K562 (cell line): ENCODE results near the gene SPHK2. TPM values are rescaled to one million over a fixed set of nuclear protein-coding genes. Genes with fewer than 3 reads are reported as not detected.
A peak's percentile ranks its signal among the peaks of the same experiment; 100 is the strongest.

ENCODE experiments used
- BCOR ChIP-seq: fragments of 450-650 bp; IDR thresholded peaks from 2 replicates; pipeline ENCODE4 v1.6.1; 2016
- BDP1 ChIP-seq: IDR thresholded peaks from 3 replicates; pipeline ENCODE4 v1.6.1; 2011; ENCODE audit not compliant: insufficient read length, insufficient read depth
- ETS2 ChIP-seq: IDR thresholded peaks from 2 replicates; pipeline ENCODE4 v1.6.1; 2016; ENCODE audit warnings: borderline replicate concordance, missing genetic modification characterization, mild to moderate bottlenecking, moderate library complexity, missing compliant biosample characterization; ENCODE audit not compliant: poor library complexity, severe bottlenecking
- NCOA4 ChIP-seq: fragments of 450-650 bp; IDR thresholded peaks from 2 replicates; pipeline ENCODE4 v1.6.1; 2018; ENCODE audit warnings: mild to moderate bottlenecking; ENCODE audit not compliant: partially characterized antibody
- NFIC ChIP-seq: fragments of 450-650 bp; IDR thresholded peaks from 2 replicates; pipeline ENCODE4 v1.6.1; 2017; ENCODE audit warnings: mild to moderate bottlenecking, inconsistent platforms
- RBM14 ChIP-seq: fragments of 200-400 bp; formaldehyde crosslinking; IDR thresholded peaks from 2 replicates; pipeline ENCODE4 v1.6.1; 2018; ENCODE audit warnings: low read depth, mild to moderate bottlenecking, low read length, moderate library complexity, borderline replicate concordance; ENCODE audit not compliant: insufficient read depth
- XRCC4 ChIP-seq: IDR thresholded peaks from one replicate; pipeline ENCODE4 v1.6.1; 2011; ENCODE audit not compliant: insufficient read depth, insufficient read length; ENCODE audit errors: extremely low read depth
- ZC3H4 ChIP-seq: sonication (generic); formaldehyde crosslinking; IDR thresholded peaks from 2 replicates; pipeline ENCODE4 v1.9.0; 2021; ENCODE audit warnings: missing genetic modification reagents, borderline replicate concordance
- ZNF347 ChIP-seq: fragments of 450-650 bp; formaldehyde crosslinking; IDR thresholded peaks from 2 replicates; pipeline ENCODE4 v1.4.0; 2020; ENCODE audit warnings: low read depth, mild to moderate bottlenecking, moderate library complexity
- ZNF57 ChIP-seq: fragments of 450-650 bp; formaldehyde crosslinking; IDR thresholded peaks from 2 replicates; pipeline ENCODE4 v1.4.0; 2020; ENCODE audit warnings: mild to moderate bottlenecking, moderate library complexity
- ZZZ3 ChIP-seq: fragments of 450-650 bp; IDR thresholded peaks from 2 replicates; pipeline ENCODE4 v1.6.1; 2016; ENCODE audit warnings: antibody characterized with exemption, mild to moderate bottlenecking, moderate library complexity
- polyA plus RNA-seq, 8 experiments: library from polyadenylated mRNA; depleted of rRNA in 4 of 8; stranded (reverse) in 5 of 8; unstranded in 3 of 8; fragments of >200 nt; fragmentation: Nextera tagmentation in 2 of 8; fragmentation: Illumina TruSeq in 1 of 8; extraction: Ambion mirVana in 2 of 8; extraction: Trizol in 1 of 8; gene quantifications; 2 replicates each; pipeline versions ENCODE4 v1.2.1 to v1.2.3, GENCODE V29; 2011 to 2014; ENCODE audit warnings: inconsistent platforms in 1 of 8, missing spikeins in 1 of 8
- total RNA-seq, 7 experiments: library from RNA; depleted of rRNA in 6 of 7; stranded (reverse); fragments of >200 nt in 6 of 7; fragmentation: Illumina TruSeq in 2 of 7; extraction: Trizol in 2 of 7; gene quantifications; 2 replicates each; pipeline versions ENCODE4 v1.2.1 to v1.2.3, GENCODE V29; 2011 to 2021; ENCODE audit warnings: low replicate concordance in 1 of 7
- TF ChIP-seq, protein P1 (sequence below), 2 experiments: fragments of 450-650 bp in 1 of 2; sonication (generic) in 1 of 2; formaldehyde crosslinking; conservative IDR thresholded peaks; 2 replicates each; pipeline versions ENCODE4 v1.4.0 to v1.8.1; 2020 to 2022; ENCODE audit warnings: mild to moderate bottlenecking in 1 of 2, missing genetic modification reagents in 1 of 2
- TF ChIP-seq, protein P2 (sequence below): fragments of 450-650 bp; IDR thresholded peaks from 2 replicates; pipeline ENCODE4 v1.7.1; 2018; ENCODE audit warnings: mild to moderate bottlenecking, low read depth; ENCODE audit not compliant: partially characterized antibody
- TF ChIP-seq, protein P3 (sequence below): fragments of 250-450 bp; sonication (Bioruptor Pico); IDR thresholded peaks from 2 replicates; pipeline ENCODE4 v1.5.0; 2021; ENCODE audit warnings: mild to moderate bottlenecking, borderline replicate concordance
- TF ChIP-seq, protein P4 (sequence below): fragments of 450-650 bp; formaldehyde crosslinking; IDR thresholded peaks from 2 replicates; pipeline ENCODE4 v1.4.0; 2020; ENCODE audit warnings: mild to moderate bottlenecking, moderate library complexity
- TF ChIP-seq, protein P5 (sequence below): fragments of 450-650 bp; formaldehyde crosslinking; IDR thresholded peaks from 2 replicates; pipeline ENCODE4 v1.4.0; 2022; ENCODE audit warnings: missing genetic modification characterization

Gene SPHK2
- total and polyA plus RNA-seq, 9 of the 15 experiments (the other 6 are each of a cell fraction or from before 2014, with no cell fraction given) = 0.10 to 15.2 (median 2.9) TPM

DNA sequence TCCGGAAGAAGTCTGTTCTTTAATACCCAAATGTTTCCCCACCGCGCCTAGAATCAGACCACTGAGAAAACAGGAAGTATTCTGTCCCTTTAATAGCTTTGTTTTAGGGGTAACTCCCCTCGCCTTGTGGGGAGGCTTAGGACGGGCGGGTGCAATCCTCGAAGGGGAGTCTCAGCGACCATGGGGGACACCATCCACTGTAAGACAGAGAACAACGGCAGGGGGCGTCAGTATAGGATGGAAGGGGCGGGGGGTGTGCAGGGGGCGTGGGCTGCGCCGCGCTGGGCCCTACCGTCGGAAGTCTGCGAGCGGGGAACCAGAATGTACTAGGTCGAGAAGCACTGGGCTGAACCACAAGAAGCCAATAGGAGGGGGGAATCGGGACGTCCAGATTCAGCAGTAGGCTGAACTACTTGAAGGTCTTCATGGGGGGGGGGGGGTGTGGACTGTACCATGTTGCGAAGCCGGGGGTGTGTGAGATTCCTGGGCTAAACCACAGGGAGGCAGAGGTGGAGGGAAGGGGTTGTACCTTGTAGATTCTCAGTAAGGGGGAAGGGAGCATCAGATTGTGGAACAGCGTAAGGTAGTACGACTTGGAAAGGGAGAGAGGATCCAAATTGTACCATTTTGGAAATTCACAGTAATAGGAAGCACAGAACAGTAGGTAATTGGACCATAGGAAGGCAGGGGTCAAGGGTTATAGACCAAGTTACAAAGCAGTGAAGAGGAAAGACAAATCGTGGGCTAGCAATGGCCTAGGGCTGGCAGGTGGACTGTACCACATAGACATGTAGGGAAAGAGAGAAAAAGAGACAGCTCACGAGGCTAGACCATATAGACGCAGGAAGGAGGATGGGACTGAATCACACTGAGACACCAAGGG is 18.9 kb downstream of the SPHK2 start (continued):
- TF ChIP-seq, protein P1, sequence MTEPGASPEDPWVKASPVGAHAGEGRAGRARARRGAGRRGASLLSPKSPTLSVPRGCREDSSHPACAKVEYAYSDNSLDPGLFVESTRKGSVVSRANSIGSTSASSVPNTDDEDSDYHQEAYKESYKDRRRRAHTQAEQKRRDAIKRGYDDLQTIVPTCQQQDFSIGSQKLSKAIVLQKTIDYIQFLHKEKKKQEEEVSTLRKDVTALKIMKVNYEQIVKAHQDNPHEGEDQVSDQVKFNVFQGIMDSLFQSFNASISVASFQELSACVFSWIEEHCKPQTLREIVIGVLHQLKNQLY (CRISPR knock-in tag; conservative IDR thresholded peaks at IDR 0.05) = no peak
- peak; percentile 76 for TF ChIP-seq NFIC
- TF ChIP-seq RBM14 = no peak
- TF ChIP-seq BDP1 = no peak
- no peak for TF ChIP-seq ZNF347 (CRISPR knock-in tag)
- TF ChIP-seq, protein P2, sequence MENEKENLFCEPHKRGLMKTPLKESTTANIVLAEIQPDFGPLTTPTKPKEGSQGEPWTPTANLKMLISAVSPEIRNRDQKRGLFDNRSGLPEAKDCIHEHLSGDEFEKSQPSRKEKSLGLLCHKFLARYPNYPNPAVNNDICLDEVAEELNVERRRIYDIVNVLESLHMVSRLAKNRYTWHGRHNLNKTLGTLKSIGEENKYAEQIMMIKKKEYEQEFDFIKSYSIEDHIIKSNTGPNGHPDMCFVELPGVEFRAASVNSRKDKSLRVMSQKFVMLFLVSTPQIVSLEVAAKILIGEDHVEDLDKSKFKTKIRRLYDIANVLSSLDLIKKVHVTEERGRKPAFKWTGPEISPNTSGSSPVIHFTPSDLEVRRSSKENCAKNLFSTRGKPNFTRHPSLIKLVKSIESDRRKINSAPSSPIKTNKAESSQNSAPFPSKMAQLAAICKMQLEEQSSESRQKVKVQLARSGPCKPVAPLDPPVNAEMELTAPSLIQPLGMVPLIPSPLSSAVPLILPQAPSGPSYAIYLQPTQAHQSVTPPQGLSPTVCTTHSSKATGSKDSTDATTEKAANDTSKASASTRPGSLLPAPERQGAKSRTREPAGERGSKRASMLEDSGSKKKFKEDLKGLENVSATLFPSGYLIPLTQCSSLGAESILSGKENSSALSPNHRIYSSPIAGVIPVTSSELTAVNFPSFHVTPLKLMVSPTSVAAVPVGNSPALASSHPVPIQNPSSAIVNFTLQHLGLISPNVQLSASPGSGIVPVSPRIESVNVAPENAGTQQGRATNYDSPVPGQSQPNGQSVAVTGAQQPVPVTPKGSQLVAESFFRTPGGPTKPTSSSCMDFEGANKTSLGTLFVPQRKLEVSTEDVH = peak; percentile 65
- no peak for TF ChIP-seq NCOA4
- TF ChIP-seq ETS2 (tag) = no peak
- TF ChIP-seq XRCC4 = no peak
- TF ChIP-seq BCOR = 0 out of 2 replicates have a peak, but pooled peaks have one; percentile 41
- TF ChIP-seq, protein P3, sequence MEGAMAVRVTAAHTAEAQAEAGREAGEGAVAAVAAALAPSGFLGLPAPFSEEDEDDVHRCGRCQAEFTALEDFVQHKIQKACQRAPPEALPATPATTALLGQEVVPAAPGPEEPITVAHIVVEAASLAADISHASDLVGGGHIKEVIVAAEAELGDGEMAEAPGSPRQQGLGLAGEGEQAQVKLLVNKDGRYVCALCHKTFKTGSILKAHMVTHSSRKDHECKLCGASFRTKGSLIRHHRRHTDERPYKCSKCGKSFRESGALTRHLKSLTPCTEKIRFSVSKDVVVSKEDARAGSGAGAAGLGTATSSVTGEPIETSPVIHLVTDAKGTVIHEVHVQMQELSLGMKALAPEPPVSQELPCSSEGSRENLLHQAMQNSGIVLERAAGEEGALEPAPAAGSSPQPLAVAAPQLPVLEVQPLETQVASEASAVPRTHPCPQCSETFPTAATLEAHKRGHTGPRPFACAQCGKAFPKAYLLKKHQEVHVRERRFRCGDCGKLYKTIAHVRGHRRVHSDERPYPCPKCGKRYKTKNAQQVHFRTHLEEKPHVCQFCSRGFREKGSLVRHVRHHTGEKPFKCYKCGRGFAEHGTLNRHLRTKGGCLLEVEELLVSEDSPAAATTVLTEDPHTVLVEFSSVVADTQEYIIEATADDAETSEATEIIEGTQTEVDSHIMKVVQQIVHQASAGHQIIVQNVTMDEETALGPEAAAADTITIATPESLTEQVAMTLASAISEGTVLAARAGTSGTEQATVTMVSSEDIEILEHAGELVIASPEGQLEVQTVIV (CRISPR knock-in tag) = no peak
- TF ChIP-seq, protein P4, sequence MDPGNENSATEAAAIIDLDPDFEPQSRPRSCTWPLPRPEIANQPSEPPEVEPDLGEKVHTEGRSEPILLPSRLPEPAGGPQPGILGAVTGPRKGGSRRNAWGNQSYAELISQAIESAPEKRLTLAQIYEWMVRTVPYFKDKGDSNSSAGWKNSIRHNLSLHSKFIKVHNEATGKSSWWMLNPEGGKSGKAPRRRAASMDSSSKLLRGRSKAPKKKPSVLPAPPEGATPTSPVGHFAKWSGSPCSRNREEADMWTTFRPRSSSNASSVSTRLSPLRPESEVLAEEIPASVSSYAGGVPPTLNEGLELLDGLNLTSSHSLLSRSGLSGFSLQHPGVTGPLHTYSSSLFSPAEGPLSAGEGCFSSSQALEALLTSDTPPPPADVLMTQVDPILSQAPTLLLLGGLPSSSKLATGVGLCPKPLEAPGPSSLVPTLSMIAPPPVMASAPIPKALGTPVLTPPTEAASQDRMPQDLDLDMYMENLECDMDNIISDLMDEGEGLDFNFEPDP = no peak
- TF ChIP-seq ZZZ3 = no peak
- no peak for TF ChIP-seq ZNF57 (CRISPR knock-in tag)
- TF ChIP-seq, protein P5, sequence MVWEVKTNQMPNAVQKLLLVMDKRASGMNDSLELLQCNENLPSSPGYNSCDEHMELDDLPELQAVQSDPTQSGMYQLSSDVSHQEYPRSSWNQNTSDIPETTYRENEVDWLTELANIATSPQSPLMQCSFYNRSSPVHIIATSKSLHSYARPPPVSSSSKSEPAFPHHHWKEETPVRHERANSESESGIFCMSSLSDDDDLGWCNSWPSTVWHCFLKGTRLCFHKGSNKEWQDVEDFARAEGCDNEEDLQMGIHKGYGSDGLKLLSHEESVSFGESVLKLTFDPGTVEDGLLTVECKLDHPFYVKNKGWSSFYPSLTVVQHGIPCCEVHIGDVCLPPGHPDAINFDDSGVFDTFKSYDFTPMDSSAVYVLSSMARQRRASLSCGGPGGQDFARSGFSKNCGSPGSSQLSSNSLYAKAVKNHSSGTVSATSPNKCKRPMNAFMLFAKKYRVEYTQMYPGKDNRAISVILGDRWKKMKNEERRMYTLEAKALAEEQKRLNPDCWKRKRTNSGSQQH (CRISPR knock-in tag) = no peak
- TF ChIP-seq ZC3H4 (CRISPR knock-in tag) = no peak
